Mammary epithelial cell (primary cell): Measurements from ENCODE around the gene IGDCC3.

Source experiments
- CTCF ChIP-seq, 2 donors: IDR thresholded peaks in 1 of 2; conservative IDR thresholded peaks in 1 of 2; 2 replicates each; pipeline ENCODE4 v1.5.1; 2011 to 2012; ENCODE audit warnings: inconsistent platforms in 2 of 2, low read length in 2 of 2, mild to moderate bottlenecking in 2 of 2, control low read depth in 1 of 2, low read depth in 1 of 2; ENCODE audit not compliant: insufficient read depth in 1 of 2; ENCODE audit errors: extremely low read depth in 1 of 2
- EZH2 ChIP-seq: IDR thresholded peaks from 2 replicates; pipeline ENCODE4 v1.6.1; 2012; ENCODE audit warnings: low read length, inconsistent platforms, borderline replicate concordance

- TF ChIP-seq EZH2 (no peak), CTCF (conservative IDR thresholded peaks at IDR 0.05 in 1 of 2, IDR thresholded peaks at IDR 0.05 in 1 of 2; ENCODE audit: extremely low read depth in 1 of 2, insufficient read depth in 1 of 2, low read depth in 1 of 2, low read length in 2 of 2) (no peak)
These were observed 16.5 kb upstream of the IGDCC3 start for GRCh38 chr15:65394280-65394789.
